Stimulated activated CD8-positive, alpha-beta memory T cell treated with anti-CD3 and anti-CD28 coated beads, Interleukin-7, amount 100 ng/mL, for 4 hours (primary cell): ENCODE measurements around the gene UBR7.

ENCODE experiments used
- DNase-seq, 2 donors: peaks; one replicate each; pipeline ENCODE4 v3.0.0-alpha.2; 2020; ENCODE audit warnings: low read depth in 2 of 2

The UBR7 gene

GRCh38 chr14:93249128-93249831 is 42.2 kb downstream of the UBR7 start:
- no peak for DNase-seq

- DNase-seq: no peak
Observed at GRCh38 chr14:93262446-93262845, 55.4 kb downstream of the UBR7 start.

- no peak for DNase-seq
Observed at GRCh38 chr14:93263416-93263815, 56.4 kb downstream of the UBR7 start.

- DNase-seq: no peak
Observed at GRCh38 chr14:93266127-93266526, 59.1 kb downstream of the UBR7 start.

- no peak for DNase-seq
Observed at GRCh38 chr14:93267149-93267711, 60.2 kb downstream of the UBR7 start.

- DNase-seq: no peak
Observed at GRCh38 chr14:93268406-93268805, 61.4 kb downstream of the UBR7 start.

- no peak for DNase-seq
Observed at GRCh38 chr14:93269341-93270068, 62.4 kb downstream of the UBR7 start.

GRCh38 chr14:93271111-93271510 is 64.1 kb downstream of the UBR7 start:
- no peak for DNase-seq

- no peak for DNase-seq
Observed at GRCh38 chr14:93274055-93274806, 67.2 kb downstream of the UBR7 start.

GRCh38 chr14:93276031-93276716 is 69.1 kb downstream of the UBR7 start:
- no peak for DNase-seq
